Cardiac muscle cell (in vitro differentiated cells and primary cell): ENCODE measurements around the gene DUSP5. TPM values are rescaled to one million over a fixed set of nuclear protein-coding genes. Genes with fewer than 3 reads are reported as not detected.
A peak's percentile ranks its signal among the peaks of the same experiment; 100 is the strongest.

Source experiments
- DNase-seq, 2 donors: peaks; one replicate each; pipeline versions ENCODE4 v3.0.0 to v3.0.0-alpha.2; 2010 to 2017; ENCODE audit warnings: low read depth in 1 of 2, low spot score in 1 of 2
- H3K27ac ChIP-seq: fragments of 200-600 bp; sonication (generic); 2 replicates; pipeline ENCODE4 v1.5.1; 2016
- H3K27me3 ChIP-seq: fragments of 200-600 bp; sonication (generic); 2 replicates; pipeline ENCODE4 v1.6.0; 2016; ENCODE audit warnings: control low read depth
- H3K36me3 ChIP-seq: fragments of 200-600 bp; sonication (generic); 2 replicates; pipeline ENCODE4 v1.5.1; 2016; ENCODE audit warnings: control low read depth
- H3K4me1 ChIP-seq: fragments of 200-600 bp; sonication (generic); 2 replicates; pipeline ENCODE4 v1.8.1; 2017; ENCODE audit warnings: low read depth, mild to moderate bottlenecking, mixed run types
- H3K4me3 ChIP-seq: fragments of 200-600 bp; sonication (generic); 2 replicates; pipeline ENCODE4 v1.5.1; 2016; ENCODE audit warnings: mild to moderate bottlenecking
- H3K9me3 ChIP-seq: fragments of 200-600 bp; sonication (generic); 2 replicates; pipeline ENCODE4 v1.5.1; 2017; ENCODE audit warnings: low read depth, mild to moderate bottlenecking, control low read depth
- polyA plus RNA-seq: library from polyadenylated mRNA; unstranded; fragments of >200 nt; fragmentation: Nextera tagmentation; extraction: Ambion mirVana; gene quantifications from 2 replicates; pipeline ENCODE4 v1.2.1, GENCODE V29; 2016
- total RNA-seq: library from RNA; depleted of rRNA; stranded (reverse); fragments of >200 nt; gene quantifications from 2 replicates; pipeline ENCODE4 v1.2.3, GENCODE V29; 2016
- TF ChIP-seq, protein P1 (sequence below): IDR thresholded peaks from 2 replicates; pipeline ENCODE4 v1.5.1; 2012; ENCODE audit warnings: low read depth, mild to moderate bottlenecking, low read length

The DUSP5 gene
- total RNA-seq (75.8 and 82.1 TPM in 2 replicates), polyA plus RNA-seq (64.1 and 99.5 TPM in 2 replicates)

DNA sequence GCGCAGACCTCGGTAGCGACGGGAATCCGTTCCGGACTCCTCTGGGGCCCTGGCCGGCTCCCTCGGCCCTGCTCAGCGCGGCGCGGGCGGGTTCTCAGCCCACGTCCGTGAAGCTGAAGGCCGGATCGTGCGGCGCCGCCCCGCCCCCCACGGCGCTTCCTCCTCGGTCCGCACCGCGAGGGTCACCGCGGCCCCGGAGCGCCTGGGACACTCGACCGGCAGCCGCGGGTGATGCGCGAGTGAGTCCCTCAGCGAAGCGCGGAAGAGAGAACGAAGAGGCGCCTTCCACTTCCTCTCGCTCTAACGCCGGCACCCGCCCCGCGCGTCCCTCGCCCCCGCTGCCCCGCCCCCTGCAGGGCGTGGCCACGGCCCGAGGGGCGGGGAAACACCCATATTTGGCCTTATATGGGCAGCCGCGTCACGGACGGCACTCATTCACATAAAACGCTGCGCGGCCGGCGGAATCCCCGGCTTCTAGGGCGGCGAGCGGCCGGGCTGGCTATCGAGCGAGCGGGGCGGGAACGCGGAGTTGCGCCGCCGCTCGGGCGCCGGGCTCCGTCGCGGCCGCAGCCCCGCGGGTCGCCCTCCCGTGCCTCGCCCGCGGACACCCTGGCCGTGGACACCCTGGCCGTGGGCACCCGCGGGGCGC lies at the start of gene DUSP5:
TSS of gene DUSP5 (plus strand) at position 470 of the 649 bp plus-strand sequence. CDS start 215 bp downstream, outside the sequence.
- no peaks in the 10 kb centered on the region for H3K27me3 ChIP-seq
- peak within 1 kb of the TSS; percentile 91 for H3K27ac ChIP-seq

DNA sequence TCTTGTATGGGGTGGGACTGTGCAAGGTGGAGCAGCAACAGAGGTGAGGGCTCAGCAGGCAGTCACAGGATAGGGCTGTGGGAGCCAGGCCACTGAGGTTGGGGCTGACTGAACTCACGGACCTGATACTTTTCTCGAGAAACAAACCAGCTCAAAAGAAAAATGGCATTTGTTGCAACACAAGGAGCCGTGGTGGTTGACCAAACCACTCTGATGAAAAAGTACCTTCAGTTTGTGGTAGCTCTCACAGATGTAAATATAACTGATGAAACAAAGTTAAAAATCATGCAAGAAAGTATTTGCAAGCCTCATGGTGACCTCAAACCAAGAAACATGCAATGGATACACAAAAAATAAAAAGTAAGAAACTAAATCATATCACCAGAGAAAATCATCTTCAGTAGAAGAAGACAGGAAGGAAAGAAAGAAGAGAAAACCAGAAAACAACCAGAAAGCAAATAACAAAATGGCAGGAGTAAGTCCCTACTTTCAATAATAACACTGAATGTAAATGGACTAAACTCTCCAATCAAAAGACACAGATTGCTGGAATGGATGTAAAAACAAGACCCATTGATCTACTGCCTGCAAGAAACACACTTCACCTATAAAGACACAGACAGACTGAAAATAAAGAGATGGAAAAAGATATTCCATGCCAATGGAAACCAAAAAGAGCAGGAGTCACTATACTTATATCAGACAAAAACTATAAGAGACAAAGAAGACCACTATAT lies 48.9 kb upstream of the DUSP5 start:
- DNase-seq = no peak

More for the DNA sequence above, at the start of gene DUSP5:
- peaks cover 32% of the 10 kb centered on the region for H3K4me1 ChIP-seq
- no peaks in the 10 kb centered on the region for H3K9me3 ChIP-seq
- H3K36me3 ChIP-seq = no peaks in the 10 kb centered on the region
- DNase-seq = peak; percentile 97 to 98
- TF ChIP-seq, protein P1, sequence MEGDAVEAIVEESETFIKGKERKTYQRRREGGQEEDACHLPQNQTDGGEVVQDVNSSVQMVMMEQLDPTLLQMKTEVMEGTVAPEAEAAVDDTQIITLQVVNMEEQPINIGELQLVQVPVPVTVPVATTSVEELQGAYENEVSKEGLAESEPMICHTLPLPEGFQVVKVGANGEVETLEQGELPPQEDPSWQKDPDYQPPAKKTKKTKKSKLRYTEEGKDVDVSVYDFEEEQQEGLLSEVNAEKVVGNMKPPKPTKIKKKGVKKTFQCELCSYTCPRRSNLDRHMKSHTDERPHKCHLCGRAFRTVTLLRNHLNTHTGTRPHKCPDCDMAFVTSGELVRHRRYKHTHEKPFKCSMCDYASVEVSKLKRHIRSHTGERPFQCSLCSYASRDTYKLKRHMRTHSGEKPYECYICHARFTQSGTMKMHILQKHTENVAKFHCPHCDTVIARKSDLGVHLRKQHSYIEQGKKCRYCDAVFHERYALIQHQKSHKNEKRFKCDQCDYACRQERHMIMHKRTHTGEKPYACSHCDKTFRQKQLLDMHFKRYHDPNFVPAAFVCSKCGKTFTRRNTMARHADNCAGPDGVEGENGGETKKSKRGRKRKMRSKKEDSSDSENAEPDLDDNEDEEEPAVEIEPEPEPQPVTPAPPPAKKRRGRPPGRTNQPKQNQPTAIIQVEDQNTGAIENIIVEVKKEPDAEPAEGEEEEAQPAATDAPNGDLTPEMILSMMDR = no peak
- peak within 1 kb of the TSS; percentile 59 for H3K4me3 ChIP-seq

DNA sequence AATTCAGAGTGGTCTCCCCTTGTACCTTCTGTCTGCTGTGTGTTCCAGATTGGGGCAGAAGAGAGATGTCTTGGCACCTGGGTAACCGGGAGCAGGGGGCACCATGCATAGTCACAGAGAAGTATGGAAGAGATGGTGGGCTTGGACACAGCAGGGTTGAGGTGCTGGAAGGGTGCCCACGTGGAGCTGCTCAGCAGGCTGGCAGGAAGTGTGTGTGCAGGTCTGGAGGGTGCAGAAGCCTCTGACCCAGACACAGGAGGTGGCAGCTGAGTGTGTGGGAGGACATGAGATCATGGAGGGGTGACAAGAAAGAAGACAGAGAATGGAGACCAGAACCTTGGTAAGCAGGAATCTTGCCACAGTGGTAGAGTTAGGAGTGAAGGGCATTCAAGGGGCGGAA lies 42.3 kb upstream of the DUSP5 start:
- H3K4me3 ChIP-seq = no peak overlapping the region
- no peaks in the 10 kb centered on the region for H3K27me3 ChIP-seq
- no peak for DNase-seq

More for the DNA sequence above, 48.9 kb upstream of the DUSP5 start:
- Histone ChIP-seq H3K4me1 (peaks cover 16% of the 10 kb centered on the region), H3K36me3 (no peaks in the 10 kb centered on the region), H3K27ac (no peak overlapping the region), H3K4me3 (no peak overlapping the region), H3K9me3 (no peaks in the 10 kb centered on the region), H3K27me3 (no peaks in the 10 kb centered on the region)
- TF ChIP-seq, protein P1 = no peak

GRCh38 chr10:110456046-110456445 lies 41.7 kb upstream of the DUSP5 start:
- H3K9me3 ChIP-seq = no peaks in the 10 kb centered on the region
- no peak overlapping the region for H3K27ac ChIP-seq
- TF ChIP-seq, protein P1 = no peak
- H3K4me3 ChIP-seq = no peak overlapping the region
- H3K36me3 ChIP-seq = no peaks in the 10 kb centered on the region
- no peaks in the 10 kb centered on the region for H3K27me3 ChIP-seq
- peaks cover 15% of the 10 kb centered on the region for H3K4me1 ChIP-seq
- DNase-seq = no peak

More for the DNA sequence above, 42.3 kb upstream of the DUSP5 start:
- H3K4me1 ChIP-seq = peaks cover 14% of the 10 kb centered on the region
- H3K36me3 ChIP-seq = no peaks in the 10 kb centered on the region
- no peak overlapping the region for H3K27ac ChIP-seq
- TF ChIP-seq, protein P1 = no peak
- no peaks in the 10 kb centered on the region for H3K9me3 ChIP-seq

DNA sequence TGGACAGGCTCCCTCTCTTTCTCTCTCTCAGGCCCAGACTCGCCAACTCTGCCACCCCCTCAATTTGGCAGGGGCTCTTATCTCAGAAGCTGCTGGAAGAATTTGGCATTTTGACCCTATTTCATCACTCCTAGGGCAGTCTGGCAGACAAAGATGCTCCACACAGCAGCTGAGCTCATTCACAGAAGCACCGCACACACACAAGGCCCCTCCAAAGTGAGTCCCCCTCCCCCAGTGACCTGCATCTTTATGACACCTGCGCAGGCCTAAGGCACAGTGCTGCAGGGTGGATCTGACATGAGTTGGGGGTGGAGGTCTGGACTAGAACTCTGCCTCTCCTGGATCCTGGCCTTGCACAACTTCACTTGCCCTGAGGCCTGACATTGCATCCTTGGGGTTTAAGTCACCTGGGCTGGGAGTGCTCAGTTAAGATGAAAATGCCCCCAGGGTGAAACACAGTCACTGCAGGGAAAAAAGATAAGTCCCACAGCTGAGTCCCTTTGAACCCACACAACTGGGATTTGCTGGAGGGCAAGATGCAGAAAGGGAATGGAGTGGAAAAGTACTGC lies 41.1 kb upstream of the DUSP5 start:
- TF ChIP-seq, protein P1 = no peak
- no peaks in the 10 kb centered on the region for H3K27me3 ChIP-seq
- H3K9me3 ChIP-seq = no peaks in the 10 kb centered on the region
- no peaks in the 10 kb centered on the region for H3K36me3 ChIP-seq
- peaks cover 21% of the 10 kb centered on the region for H3K4me1 ChIP-seq
- peak in 1 of 2 donors; percentile 71 for DNase-seq
- no peak overlapping the region for H3K27ac ChIP-seq
- H3K4me3 ChIP-seq = no peak overlapping the region
